A673 (cell line): ENCODE results near the gene CCDC77. TPM values are rescaled to one million over a fixed set of nuclear protein-coding genes. Genes with fewer than 3 reads are reported as not detected.

Experiments used
- BruUV-seq: library from RNA; stranded (reverse); fragments of 400-500 nt; replicated peaks from 2 replicates; lab custom pipeline; 2021; lab: Mats Ljungman, UMichigan
- CTCF ChIA-PET: fragments of 300-600 bp; sonication (Branson Sonifier 250); formaldehyde crosslinking; loops from one replicate; lab custom pipeline; 2022; ENCODE audit warnings: antibody characterized with exemption; lab: Charles Lee
- POLR2A ChIA-PET: fragments of 300-600 bp; sonication (Branson Sonifier 250); formaldehyde crosslinking; loops from one replicate; lab custom pipeline; 2022; ENCODE audit warnings: antibody characterized with exemption; ENCODE audit not compliant: low non-redundant PET; lab: Charles Lee
- DNase-seq: peaks from one replicate; pipeline ENCODE4 v3.0.0-alpha.2; 2015; ENCODE audit warnings: low spot score
- H3K27ac ChIP-seq: fragments of 200-600 bp; sonication (generic); 2 replicates; pipeline ENCODE4 v1.5.1; 2016; ENCODE audit warnings: mixed run types, low read depth, mild to moderate bottlenecking, mixed read lengths, antibody characterized with exemption, low read length; ENCODE audit not compliant: poor library complexity, severe bottlenecking
- H3K27me3 ChIP-seq: fragments of 200-600 bp; sonication (generic); replicated peaks from 2 replicates; pipeline ENCODE4 v1.6.1; 2017; ENCODE audit warnings: mixed run types, low read depth, mild to moderate bottlenecking, mixed read lengths, antibody characterized with exemption, low read length; ENCODE audit not compliant: insufficient read depth, poor library complexity
- H3K36me3 ChIP-seq: fragments of 200-600 bp; sonication (generic); 2 replicates; pipeline ENCODE4 v1.6.1; 2016; ENCODE audit warnings: mixed run types, mild to moderate bottlenecking, mixed read lengths, antibody characterized with exemption, low read length; ENCODE audit not compliant: insufficient read depth, poor library complexity, severe bottlenecking
- H3K4me1 ChIP-seq: fragments of 200-600 bp; sonication (generic); 2 replicates; pipeline ENCODE4 v1.6.1; 2017; ENCODE audit warnings: mixed run types, mild to moderate bottlenecking, mixed read lengths, antibody characterized with exemption, low read length; ENCODE audit not compliant: insufficient read depth, poor library complexity, severe bottlenecking
- H3K4me3 ChIP-seq: fragments of 200-600 bp; sonication (generic); 2 replicates; pipeline ENCODE4 v1.5.1; 2016; ENCODE audit warnings: low read depth, mixed run types, mild to moderate bottlenecking, mixed read lengths, low read length; ENCODE audit not compliant: poor library complexity, severe bottlenecking
- H3K9me3 ChIP-seq: fragments of 200-600 bp; sonication (generic); 2 replicates; pipeline ENCODE4 v1.6.1; 2016; ENCODE audit warnings: mixed run types, low read depth, mild to moderate bottlenecking, mixed read lengths, antibody characterized with exemption, low read length; ENCODE audit not compliant: poor library complexity, severe bottlenecking
- CTCF ChIP-seq: fragments of 300-800, 200-600 bp; sonication (generic); conservative IDR thresholded peaks from 2 replicates; pipeline ENCODE4 v1.5.1; 2017; ENCODE audit warnings: low read depth, mild to moderate bottlenecking, antibody characterized with exemption, low read length, moderate library complexity, mixed read lengths
- EZH2 ChIP-seq: fragments of 200-600 bp; sonication (generic); IDR thresholded peaks from 2 replicates; pipeline ENCODE4 v1.6.1; 2017; ENCODE audit warnings: borderline replicate concordance, low read depth, mild to moderate bottlenecking, mixed read lengths, antibody characterized with exemption, low read length; ENCODE audit not compliant: poor library complexity, severe bottlenecking
- intact Hi-C: fragments of 100-400 bp; cut with micrococcal nuclease; formaldehyde crosslinking; loops from one replicate; pipeline ENCODE4 v1.10.0; 2022; ENCODE audit not compliant: unreplicated experiment
- total RNA-seq: library from RNA; stranded (reverse); gene quantifications from 2 replicates; pipeline ENCODE4 v1.2.3, GENCODE V29; 2021

CCDC77 gene
- total RNA-seq, 1 experiment from 2014 or later, result 44.4 TPM

DNA sequence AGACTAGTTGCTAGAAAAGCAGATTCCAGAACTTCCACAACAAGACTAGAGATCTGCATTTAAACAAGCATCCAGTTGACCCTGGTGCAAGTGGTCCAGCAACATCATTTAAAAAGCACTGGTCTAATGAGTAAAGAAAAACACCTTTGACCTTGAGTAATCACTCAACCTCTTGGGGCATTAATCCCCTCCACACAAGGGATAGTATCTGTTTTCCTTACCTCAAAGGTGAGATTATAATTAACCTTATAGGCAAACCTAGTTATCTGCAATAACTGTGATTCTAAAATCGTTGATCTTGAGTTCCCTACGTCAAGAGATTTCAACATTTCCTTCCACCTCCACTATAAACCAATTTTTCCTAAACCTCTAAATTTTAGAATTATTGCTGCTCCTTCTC, 13.4 kb upstream of the CCDC77 start:
- H3K4me3 ChIP-seq, result peak overlapping the region; percentile 97
- H3K27ac ChIP-seq, result peak overlapping the region; percentile 98
- CTCF ChIA-PET, result no interaction called here
- no peak for DNase-seq
- H3K36me3 ChIP-seq, result peaks cover 28% of the 10 kb centered on the region
- peaks cover 21% of the 10 kb centered on the region for H3K4me1 ChIP-seq
- H3K9me3 ChIP-seq, result no peaks in the 10 kb centered on the region
- no peaks in the 10 kb centered on the region for H3K27me3 ChIP-seq
- BruUV-seq, result no TSS peak
- POLR2A ChIA-PET, result no interaction called here
- intact Hi-C loops, result no loop called here
- TF ChIP-seq CTCF, result no peak
- no peak for TF ChIP-seq EZH2

- ChIA-PET POLR2A (interaction anchor here (0.6 kb wide), 1 partner anchor 114 kb away, joined by 4 read pairs; no protein-coding TSS in a partner anchor), CTCF (no interaction called here)
- TF ChIP-seq EZH2, result no peak
- no peak for TF ChIP-seq CTCF
- DNase-seq, result peak; percentile 30
- H3K4me1 ChIP-seq, result peaks cover 21% of the 10 kb centered on the region
- peak overlapping the region; percentile 98 for H3K27ac ChIP-seq
- H3K4me3 ChIP-seq, result peak overlapping the region; percentile 97
- no peaks in the 10 kb centered on the region for H3K27me3 ChIP-seq
- BruUV-seq, result TSS peak; percentile 66
- intact Hi-C loops, result no loop called here
- no peaks in the 10 kb centered on the region for H3K9me3 ChIP-seq
- H3K36me3 ChIP-seq, result peaks cover 22% of the 10 kb centered on the region
These were observed 12.8 kb upstream of the CCDC77 start for GRCh38 chr12:388541-389141.

- BruUV-seq, result no TSS peak
- no peaks in the 10 kb centered on the region for H3K9me3 ChIP-seq
- H3K36me3 ChIP-seq, result peaks cover 14% of the 10 kb centered on the region
- peaks cover 21% of the 10 kb centered on the region for H3K4me1 ChIP-seq
- H3K27me3 ChIP-seq, result no peaks in the 10 kb centered on the region
- intact Hi-C loops, result no loop called here
- TF ChIP-seq CTCF (no peak), EZH2 (no peak)
- DNase-seq, result peak; percentile 96
- ChIA-PET CTCF (no interaction called here), POLR2A (interaction anchor here (0.6 to 0.7 kb wide), 3 partner anchors 10 to 1188 kb away, joined by 4 to 5 read pairs (median 4); no protein-coding TSS in a partner anchor)
- peak within 1 kb of the TSS; percentile 98 for H3K27ac ChIP-seq
- H3K4me3 ChIP-seq, result peak within 1 kb of the TSS; percentile 97
These were observed 12.0 kb upstream of the CCDC77 start, which contains the start of gene KDM5A for GRCh38 chr12:389142-390096. TSS of gene KDM5A (minus strand) at chr12:389320. CDS start at chr12:389091, 229 bp downstream.
